ENCODE measurements around the gene TUBA1B. TPM values are rescaled to one million over a fixed set of nuclear protein-coding genes. Genes with fewer than 3 reads are reported as not detected.
A peak's percentile ranks its signal among the peaks of the same experiment; 100 is the strongest.

Gene TUBA1B
- total RNA-seq, 1 donor from 2014 or later = 939 TPM

- H3K27me3 ChIP-seq (ENCODE audit: insufficient read depth, low read length) = peaks cover 38% of the 10 kb centered on the region
- H3K36me3 ChIP-seq (ENCODE audit: insufficient read depth, low read length) = no peaks in the 10 kb centered on the region
- Mint-ChIP-seq H3K27ac (ENCODE audit: unreplicated experiment) (no peak overlapping the region), H3K4me1 (ENCODE audit: low read depth, unreplicated experiment) (peaks cover 9% of the 10 kb centered on the region), H3K9me3 (ENCODE audit: unreplicated experiment) (no peaks in the 10 kb centered on the region), H3K27me3 (ENCODE audit: low read depth, unreplicated experiment) (peaks cover 24% of the 10 kb centered on the region), H3K36me3 (ENCODE audit: low read depth, unreplicated experiment) (no peaks in the 10 kb centered on the region), H3K4me3 (ENCODE audit: unreplicated experiment) (no peak overlapping the region)
- peak; percentile 87 for DNase-seq (ENCODE audit: low read depth)
- H3K79me2 ChIP-seq (ENCODE audit: insufficient read depth, low read length) = no peaks in the 10 kb centered on the region
- no peak overlapping the region for H3K9ac ChIP-seq (ENCODE audit: low read length)
- peak overlapping the region; percentile 79 for H3K4me2 ChIP-seq (ENCODE audit: low read length)
- FAIRE-seq = no peak
- TF ChIP-seq CTCF (IDR thresholded peaks at IDR 0.05; ENCODE audit: insufficient read depth, low read depth, low read length) (peak; percentile 89), EZH2 (IDR thresholded peaks at IDR 0.05; ENCODE audit: insufficient read depth, low read length) (no peak)
- no peak overlapping the region for H3K4me3 ChIP-seq (ENCODE audit: insufficient read depth, low read depth, low read length)
- H3K9me3 ChIP-seq (ENCODE audit: insufficient read depth, low read depth, low read length) = no peaks in the 10 kb centered on the region
- no peak overlapping the region for H3K27ac ChIP-seq (ENCODE audit: low read depth, low read length)
- H3K4me1 ChIP-seq (ENCODE audit: insufficient read depth, low read length) = peaks cover 19% of the 10 kb centered on the region
- peaks cover 13% of the 10 kb centered on the region for H4K20me1 ChIP-seq (ENCODE audit: insufficient read depth, low read length)
- H2AFZ ChIP-seq (ENCODE audit: low read depth, low read length) = peak overlapping the region; percentile 74
Observed at GRCh38 chr12:49088150-49088931, 42.9 kb downstream of the TUBA1B start.

- Histone ChIP-seq H3K79me2 (ENCODE audit: insufficient read depth, low read length) (no peaks in the 10 kb centered on the region), H2AFZ (ENCODE audit: low read depth, low read length) (no peak overlapping the region), H3K27me3 (ENCODE audit: insufficient read depth, low read length) (peaks cover 20% of the 10 kb centered on the region), H3K4me3 (ENCODE audit: insufficient read depth, low read depth, low read length) (no peak overlapping the region), H3K9ac (ENCODE audit: low read length) (no peak overlapping the region), H3K9me3 (ENCODE audit: insufficient read depth, low read depth, low read length) (no peaks in the 10 kb centered on the region), H3K36me3 (ENCODE audit: insufficient read depth, low read length) (no peaks in the 10 kb centered on the region), H4K20me1 (ENCODE audit: insufficient read depth, low read length) (peaks cover 9% of the 10 kb centered on the region), H3K27ac (ENCODE audit: low read depth, low read length) (no peak overlapping the region), H3K4me1 (ENCODE audit: insufficient read depth, low read length) (peaks cover 10% of the 10 kb centered on the region), H3K4me2 (ENCODE audit: low read length) (no peak overlapping the region)
- no peaks in the 10 kb centered on the region for H3K9me3 Mint-ChIP-seq (ENCODE audit: unreplicated experiment)
- TF ChIP-seq CTCF (IDR thresholded peaks at IDR 0.05; ENCODE audit: insufficient read depth, low read depth, low read length) (no peak), EZH2 (IDR thresholded peaks at IDR 0.05; ENCODE audit: insufficient read depth, low read length) (no peak)
- peak overlapping the region; percentile 2 for H3K27ac Mint-ChIP-seq (ENCODE audit: unreplicated experiment)
- peaks cover 9% of the 10 kb centered on the region for H3K4me1 Mint-ChIP-seq (ENCODE audit: low read depth, unreplicated experiment)
- peak overlapping the region; percentile 30 for H3K4me3 Mint-ChIP-seq (ENCODE audit: unreplicated experiment)
- no peaks in the 10 kb centered on the region for H3K36me3 Mint-ChIP-seq (ENCODE audit: low read depth, unreplicated experiment)
- FAIRE-seq (no peak), DNase-seq (ENCODE audit: low read depth) (peak; percentile 36)
- peaks cover 25% of the 10 kb centered on the region for H3K27me3 Mint-ChIP-seq (ENCODE audit: low read depth, unreplicated experiment)
Observed at GRCh38 chr12:49086116-49086515, 45.1 kb downstream of the TUBA1B start.

GRCh38 chr12:49084438-49084837, 46.8 kb downstream of the TUBA1B start:
- no peak overlapping the region for H3K9ac ChIP-seq (ENCODE audit: low read length)
- H3K27me3 Mint-ChIP-seq (ENCODE audit: low read depth, unreplicated experiment) = peaks cover 26% of the 10 kb centered on the region
- FAIRE-seq = no peak
- TF ChIP-seq EZH2 (IDR thresholded peaks at IDR 0.05; ENCODE audit: insufficient read depth, low read length) = no peak
- no peak for TF ChIP-seq CTCF (IDR thresholded peaks at IDR 0.05; ENCODE audit: insufficient read depth, low read depth, low read length)
- no peak for DNase-seq (ENCODE audit: low read depth)
- no peaks in the 10 kb centered on the region for H3K9me3 Mint-ChIP-seq (ENCODE audit: unreplicated experiment)
- no peak overlapping the region for H3K27ac Mint-ChIP-seq (ENCODE audit: unreplicated experiment)
- no peaks in the 10 kb centered on the region for H3K36me3 ChIP-seq (ENCODE audit: insufficient read depth, low read length)
- H3K4me2 ChIP-seq (ENCODE audit: low read length) = no peak overlapping the region
- no peak overlapping the region for H3K27ac ChIP-seq (ENCODE audit: low read depth, low read length)
- no peaks in the 10 kb centered on the region for H3K79me2 ChIP-seq (ENCODE audit: insufficient read depth, low read length)
- no peaks in the 10 kb centered on the region for H3K4me1 ChIP-seq (ENCODE audit: insufficient read depth, low read length)
- H3K4me1 Mint-ChIP-seq (ENCODE audit: low read depth, unreplicated experiment) = peaks cover 9% of the 10 kb centered on the region
- H3K4me3 ChIP-seq (ENCODE audit: insufficient read depth, low read depth, low read length) = no peak overlapping the region
- peaks cover 9% of the 10 kb centered on the region for H4K20me1 ChIP-seq (ENCODE audit: insufficient read depth, low read length)
- H3K36me3 Mint-ChIP-seq (ENCODE audit: low read depth, unreplicated experiment) = no peaks in the 10 kb centered on the region
- H2AFZ ChIP-seq (ENCODE audit: low read depth, low read length) = no peak overlapping the region
- H3K4me3 Mint-ChIP-seq (ENCODE audit: unreplicated experiment) = no peak overlapping the region
- H3K9me3 ChIP-seq (ENCODE audit: insufficient read depth, low read depth, low read length) = no peaks in the 10 kb centered on the region
- H3K27me3 ChIP-seq (ENCODE audit: insufficient read depth, low read length) = peaks cover 10% of the 10 kb centered on the region

Data from astrocyte (in vitro differentiated cells and primary cell).